RPMI8226 (cell line): Measurements from ENCODE around the gene ACVR2B.

Source experiments
- DNase-seq: peaks from one replicate; pipeline ENCODE4 v3.0.0-alpha.2; 2015

Gene ACVR2B

DNA sequence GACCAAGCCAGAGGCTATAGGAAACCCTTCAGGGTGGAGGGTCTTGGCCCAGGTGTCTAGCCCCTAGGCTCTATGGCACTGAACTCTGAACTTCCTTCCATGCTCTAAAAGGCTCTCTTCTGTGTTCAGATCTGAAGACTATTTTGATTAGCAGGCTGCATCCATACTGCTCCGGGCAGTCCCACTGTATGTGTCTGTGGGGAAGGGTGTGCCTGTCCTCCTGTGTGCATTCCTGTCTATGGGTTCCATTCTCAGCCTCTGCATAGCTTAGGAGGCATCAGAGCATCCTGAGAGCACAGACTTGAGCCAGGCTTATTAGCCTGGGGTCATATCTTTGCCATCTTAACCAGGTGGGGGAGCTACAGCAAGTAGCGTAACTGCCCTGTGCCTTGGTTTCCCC, 80.5 kb downstream of the ACVR2B start:
- no peak for DNase-seq

DNA sequence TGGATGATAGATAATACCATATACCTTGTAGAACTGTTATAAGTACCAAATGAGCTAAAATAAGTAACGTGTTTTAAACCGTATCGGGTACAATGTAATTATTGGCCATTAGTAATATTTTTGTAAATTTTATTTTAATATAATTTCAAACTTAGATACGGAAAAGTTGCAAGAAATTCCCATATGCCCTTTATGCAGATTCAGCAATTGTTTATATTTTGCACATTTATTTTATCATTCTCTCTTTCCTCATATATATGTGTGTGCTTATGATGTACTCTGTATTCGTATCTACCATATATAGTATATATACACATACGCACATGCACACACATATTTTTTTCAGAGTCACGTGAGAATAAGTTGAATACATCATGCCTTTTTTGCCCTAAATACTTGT, 80.9 kb downstream of the ACVR2B start:
- DNase-seq: no peak

DNA sequence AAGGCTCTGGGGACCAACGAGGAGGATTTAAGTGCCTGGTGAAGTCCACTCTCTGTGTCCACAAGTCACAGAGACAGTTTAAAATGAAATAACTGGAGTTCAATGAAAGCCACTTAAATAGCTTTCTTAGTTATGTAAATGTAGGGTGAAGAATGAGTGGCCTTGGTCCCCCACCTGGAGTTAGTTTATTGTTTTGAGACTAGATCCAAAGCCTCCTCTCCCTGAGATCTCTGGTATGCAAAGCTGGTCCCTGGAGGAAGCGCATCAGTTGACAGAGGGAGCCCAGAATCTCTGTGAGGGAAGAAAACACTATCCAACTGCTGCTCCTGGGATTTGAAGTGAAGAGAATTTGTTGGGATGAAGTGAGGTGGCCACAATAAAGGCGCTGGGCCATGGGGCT, 83.0 kb downstream of the ACVR2B start:
- no peak for DNase-seq

DNA sequence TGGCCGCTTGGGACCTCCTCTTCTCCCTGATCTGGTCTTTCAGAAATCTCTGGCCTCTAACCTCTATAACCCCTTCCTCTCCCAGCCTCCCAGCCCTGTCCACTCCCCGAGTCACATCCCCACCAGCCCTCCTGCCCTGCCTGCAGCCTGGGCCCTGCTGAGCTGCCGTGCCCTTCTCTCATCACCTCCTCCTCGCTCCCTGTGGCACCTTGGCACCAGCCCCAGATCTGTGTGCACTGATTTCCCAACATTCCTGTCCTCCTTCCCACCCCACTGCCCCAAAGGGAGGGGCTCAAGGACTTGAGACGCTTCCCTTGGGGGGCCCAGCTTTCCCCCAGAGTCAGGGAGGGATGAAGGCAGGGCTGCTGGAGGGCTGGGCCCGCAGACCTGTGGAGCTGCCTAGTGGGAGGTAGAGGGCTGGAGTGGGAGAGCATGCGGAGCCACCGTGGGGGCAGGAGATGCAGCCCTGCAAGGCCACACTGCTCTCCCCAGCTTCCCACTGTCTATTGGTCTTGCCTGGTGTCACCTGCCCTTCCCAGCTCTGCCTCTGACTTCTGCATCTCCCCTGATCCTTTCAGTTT, 85.2 kb downstream of the ACVR2B start:
- DNase-seq: no peak

DNA sequence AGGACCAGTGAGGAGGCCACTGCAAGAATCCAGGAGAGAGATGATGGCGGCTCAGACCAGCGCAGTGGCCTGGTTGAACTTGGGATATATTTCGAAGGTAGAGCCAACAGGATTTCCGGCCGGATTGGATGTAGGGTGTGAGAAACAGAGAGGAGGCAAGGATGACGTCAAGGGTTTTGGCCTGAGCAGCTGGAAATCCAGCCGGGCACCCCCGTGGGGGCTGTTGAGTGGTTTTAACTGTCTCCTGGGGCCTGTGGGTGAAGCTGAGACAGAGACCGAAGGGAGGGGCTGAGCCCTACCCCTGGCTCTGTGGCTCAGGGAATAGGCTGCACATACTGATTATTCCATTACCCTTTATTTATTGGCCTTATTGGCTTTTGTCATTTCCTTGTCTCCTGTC, 88.1 kb downstream of the ACVR2B start:
- DNase-seq: no peak
